Measurements from ENCODE around the gene NKAIN2.

Gene NKAIN2

DNA sequence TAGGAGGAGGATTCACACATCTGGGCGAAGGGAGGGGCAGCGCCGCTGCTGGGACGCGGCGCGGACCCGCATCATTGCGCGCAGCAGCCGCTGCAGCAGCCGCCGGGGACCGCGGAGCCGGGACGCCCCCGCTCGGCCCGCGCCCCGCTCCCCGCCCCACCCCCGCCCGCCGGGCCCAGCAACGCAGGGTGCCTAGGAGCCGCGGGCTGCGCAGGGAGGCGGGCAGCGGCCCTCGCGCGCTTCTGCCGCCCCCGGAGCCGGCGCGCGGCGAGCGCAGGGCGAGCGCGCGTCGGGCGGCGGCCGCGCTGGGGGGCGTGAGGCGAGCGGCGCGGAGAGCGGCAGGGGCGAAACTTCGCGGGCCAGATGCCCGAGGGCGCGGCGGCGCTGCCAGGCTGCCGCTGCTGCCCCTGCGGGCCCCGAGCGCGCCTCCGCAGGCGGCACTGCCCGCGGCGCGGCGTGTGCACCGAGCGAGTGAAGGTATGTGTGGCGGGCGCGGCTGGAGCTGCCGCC lies at the start of gene NKAIN2:
NKAIN2 (plus strand) TSS at position 362 of the 510 bp plus-strand sequence.
- no peak for DNase-seq

DNA sequence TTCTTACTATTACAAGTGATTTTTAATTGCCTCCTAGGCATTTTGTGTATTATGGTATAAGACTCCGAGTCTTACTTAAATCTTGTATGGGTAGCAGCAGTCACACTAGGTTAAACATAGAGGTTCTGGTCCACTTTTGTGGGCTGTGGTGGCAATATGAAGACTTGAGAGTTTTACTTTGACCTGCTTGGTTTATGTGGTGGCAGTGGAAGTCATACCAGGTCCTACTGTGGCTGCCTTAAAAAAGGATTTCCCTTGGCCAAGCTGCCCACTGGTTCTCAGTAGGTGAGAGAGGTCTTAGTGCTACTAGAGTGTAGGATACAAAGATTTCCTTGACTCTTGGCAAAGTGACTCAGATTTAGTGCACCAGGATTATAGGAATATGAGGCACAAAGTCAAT lies 44.2 kb upstream of the NKAIN2 start:
- no peak for DNase-seq

GRCh38 chr6:123763904-123764303 lies 39.8 kb upstream of the NKAIN2 start:
- no peak for DNase-seq

DNA sequence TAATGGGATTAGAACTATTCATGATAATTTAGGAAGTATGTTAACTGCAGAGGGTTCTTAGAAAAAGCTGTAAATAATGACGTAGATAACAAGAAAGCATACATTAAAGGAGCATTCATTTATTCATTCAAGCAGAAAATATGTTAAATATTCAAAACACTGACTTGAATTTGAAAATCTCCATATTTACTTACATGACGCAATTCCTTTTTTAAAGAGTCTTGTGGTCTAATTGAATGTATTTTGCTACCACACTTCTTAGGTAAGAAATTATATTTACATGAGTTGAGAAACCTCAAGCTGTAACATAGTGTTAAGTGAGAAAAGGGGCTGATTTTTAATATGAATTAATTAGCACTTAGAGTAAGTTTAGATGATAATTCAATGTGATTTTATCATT lies 38.9 kb upstream of the NKAIN2 start:
- DNase-seq = no peak

DNA sequence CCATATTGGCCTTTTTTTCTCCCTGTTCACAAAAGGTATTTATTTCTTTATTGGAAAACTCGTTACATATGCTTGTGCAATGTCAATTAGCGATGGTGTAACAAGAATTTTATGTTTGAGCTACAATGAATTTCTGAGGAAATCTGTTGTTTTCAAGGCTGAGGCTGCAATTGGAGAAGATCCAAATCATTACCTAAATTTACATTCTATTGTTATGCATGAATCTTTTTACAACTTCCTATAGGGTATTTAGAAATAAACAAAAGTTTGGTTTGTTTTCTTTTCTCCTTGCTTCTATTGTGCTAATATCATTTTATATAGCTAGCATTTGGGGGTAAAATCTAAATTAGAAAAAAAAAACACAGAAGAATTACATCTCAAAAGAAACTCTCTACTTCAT lies 34.7 kb upstream of the NKAIN2 start:
- DNase-seq = no peak

- no peak for DNase-seq
Observed at GRCh38 chr6:123769431-123769830, 34.2 kb upstream of the NKAIN2 start.

DNA sequence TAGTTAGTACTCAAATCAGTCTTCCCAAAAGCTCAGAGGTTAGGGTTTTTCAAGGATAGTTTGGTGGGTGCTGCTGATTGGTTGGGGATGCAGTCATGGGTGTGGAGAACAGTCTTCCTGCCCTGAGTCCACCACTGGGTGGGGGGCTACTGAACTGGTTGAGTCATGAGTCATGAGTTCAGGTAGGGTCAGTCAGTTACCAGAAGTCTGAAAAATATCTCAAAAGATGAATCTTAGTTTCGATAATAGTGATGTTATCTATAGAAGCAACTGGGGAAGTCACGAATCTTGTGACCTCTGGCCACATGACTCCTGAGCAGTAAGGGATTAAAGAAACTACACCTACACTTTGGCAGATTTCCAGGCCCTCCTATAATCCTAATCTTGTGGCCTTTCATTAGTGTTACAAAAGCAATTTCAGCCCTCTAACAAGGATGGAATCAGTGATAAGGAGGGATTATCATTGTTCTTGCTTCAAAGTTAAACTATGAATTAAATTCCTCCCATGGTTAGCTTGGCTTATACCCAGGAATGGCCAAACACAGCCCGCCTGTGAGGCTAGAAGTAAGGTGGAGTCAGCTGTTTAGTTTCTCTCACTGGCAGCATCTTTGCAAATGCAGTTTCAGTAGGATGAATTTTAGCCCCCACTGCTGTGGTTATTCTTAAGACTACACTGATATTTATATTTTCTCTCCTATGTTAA lies 33.3 kb upstream of the NKAIN2 start:
- peak; percentile 89 for DNase-seq

DNA sequence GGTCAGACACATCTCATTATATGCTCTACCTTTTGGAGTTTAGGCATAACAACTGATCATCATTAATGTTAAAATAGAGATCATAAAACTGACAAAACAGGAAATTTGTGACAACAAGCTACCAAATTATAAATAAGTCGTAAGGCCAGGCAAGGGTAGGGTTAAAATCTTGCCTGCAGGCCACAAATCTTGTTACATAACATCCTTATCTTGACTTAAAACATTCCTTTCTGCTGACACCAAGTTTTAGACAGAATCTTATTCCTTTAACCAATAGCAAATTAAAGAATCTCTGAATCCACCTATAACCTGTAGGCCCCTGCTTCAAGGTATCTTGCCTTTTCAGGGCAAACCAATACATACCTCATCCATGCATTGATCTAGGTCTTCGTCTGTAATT lies 32.5 kb upstream of the NKAIN2 start:
- DNase-seq = no peak

DNA sequence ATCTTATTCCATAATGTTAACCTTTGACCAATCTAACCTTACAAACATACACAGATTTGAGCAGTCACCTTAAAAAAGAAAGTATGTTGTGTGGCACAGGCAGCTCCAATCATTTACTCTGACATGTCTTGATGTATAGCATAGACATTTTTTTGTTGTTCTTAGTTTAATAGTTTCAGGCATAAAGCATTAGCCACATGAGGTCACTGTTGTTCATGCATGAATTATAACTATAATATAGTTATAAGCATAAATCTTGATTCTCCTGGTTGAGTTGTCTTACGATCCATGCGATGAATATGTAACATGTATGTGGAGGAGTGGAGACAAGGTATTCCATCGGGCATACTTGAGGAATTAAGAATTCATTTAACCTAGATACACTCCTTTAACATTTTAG lies 26.1 kb upstream of the NKAIN2 start:
- DNase-seq = no peak

- no peak for DNase-seq
Observed at GRCh38 chr6:123780021-123780420, 23.6 kb upstream of the NKAIN2 start.

DNA sequence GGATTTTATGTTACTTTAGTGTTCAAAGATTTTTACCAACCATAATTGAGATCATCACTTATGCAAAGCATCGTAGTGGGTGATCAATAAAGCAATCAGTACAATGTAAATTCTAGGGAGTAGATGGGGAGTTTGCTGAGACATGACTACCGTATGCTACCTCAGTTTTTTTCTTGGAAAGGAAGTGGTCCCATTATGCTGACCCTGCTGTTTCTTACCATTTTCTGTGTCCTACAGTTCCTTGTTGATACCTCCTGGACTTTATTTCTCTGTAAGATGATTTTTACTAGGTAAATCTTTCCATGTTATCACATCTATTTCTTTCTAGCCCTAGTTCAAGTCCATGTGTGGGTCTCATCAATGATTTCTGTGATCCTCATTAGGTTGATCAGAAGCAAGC lies 19.3 kb upstream of the NKAIN2 start:
- no peak for DNase-seq

DNA sequence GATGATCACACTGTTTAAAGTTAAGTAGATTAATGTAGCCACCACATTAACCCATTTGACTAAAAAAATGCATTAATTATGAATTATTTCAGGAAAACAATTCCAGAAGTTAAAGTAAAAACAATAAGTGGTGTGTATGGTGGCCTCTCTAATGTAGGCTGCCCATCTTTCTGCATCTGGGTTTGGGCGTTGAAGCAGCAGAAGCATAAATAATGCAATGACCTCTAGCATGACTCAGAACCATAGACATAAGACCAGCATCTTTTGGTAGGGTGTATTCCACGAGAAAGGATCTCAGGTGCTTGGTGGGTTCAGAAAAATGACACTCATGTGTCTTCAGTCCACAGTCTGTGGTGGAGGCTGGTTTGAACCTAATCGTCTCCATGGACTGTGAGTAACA lies 18.6 kb upstream of the NKAIN2 start:
- DNase-seq = no peak

GRCh38 chr6:123788319-123788718 lies 15.3 kb upstream of the NKAIN2 start:
- no peak for DNase-seq

DNA sequence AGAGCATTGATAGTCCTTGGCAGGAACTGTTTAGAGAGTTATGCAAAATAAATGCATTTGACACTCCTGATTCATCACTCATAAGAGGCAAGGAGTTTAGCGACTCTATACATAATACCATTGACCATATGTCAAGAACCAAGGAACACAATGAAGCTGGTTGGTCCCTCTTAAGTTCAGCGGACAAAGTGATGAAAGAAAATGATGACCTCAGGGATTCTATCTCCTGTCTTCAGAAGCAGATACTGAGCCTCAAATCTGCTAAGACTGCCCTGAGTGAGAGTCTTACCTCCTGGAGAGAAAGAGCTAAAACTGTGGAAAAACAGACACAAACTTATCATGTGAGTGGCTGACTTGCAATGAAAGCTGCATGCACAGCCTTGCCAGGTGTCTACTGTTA lies 9.5 kb upstream of the NKAIN2 start:
- DNase-seq = no peak

DNA sequence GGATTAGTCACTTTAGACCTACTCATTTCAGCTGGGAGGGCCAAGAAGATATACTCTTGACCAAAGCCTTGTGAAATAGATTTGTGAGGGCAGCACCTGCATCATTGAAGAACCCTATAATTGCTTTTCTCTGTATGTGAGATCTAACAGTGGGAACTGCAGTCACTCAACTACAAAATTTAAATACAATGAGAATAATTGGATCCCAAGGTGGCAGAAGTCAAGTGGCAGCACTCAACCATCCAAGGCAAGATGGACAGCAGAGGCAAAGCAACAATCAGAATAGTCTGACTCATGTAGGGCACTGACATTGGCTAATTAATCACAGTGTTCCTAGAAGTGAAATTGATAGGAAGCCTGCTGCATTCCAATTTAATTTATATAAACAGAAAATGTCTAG lies 8.9 kb upstream of the NKAIN2 start:
- no peak for DNase-seq

GRCh38 chr6:123801067-123801466 lies 2.6 kb upstream of the NKAIN2 start:
- DNase-seq = no peak

GRCh38 chr6:123802351-123802696 lies 1.3 kb upstream of the NKAIN2 start:
- no peak for DNase-seq

GRCh38 chr6:123802697-123803503 lies 765 bp upstream of the NKAIN2 start:
- peak; percentile 88 for DNase-seq

DNA sequence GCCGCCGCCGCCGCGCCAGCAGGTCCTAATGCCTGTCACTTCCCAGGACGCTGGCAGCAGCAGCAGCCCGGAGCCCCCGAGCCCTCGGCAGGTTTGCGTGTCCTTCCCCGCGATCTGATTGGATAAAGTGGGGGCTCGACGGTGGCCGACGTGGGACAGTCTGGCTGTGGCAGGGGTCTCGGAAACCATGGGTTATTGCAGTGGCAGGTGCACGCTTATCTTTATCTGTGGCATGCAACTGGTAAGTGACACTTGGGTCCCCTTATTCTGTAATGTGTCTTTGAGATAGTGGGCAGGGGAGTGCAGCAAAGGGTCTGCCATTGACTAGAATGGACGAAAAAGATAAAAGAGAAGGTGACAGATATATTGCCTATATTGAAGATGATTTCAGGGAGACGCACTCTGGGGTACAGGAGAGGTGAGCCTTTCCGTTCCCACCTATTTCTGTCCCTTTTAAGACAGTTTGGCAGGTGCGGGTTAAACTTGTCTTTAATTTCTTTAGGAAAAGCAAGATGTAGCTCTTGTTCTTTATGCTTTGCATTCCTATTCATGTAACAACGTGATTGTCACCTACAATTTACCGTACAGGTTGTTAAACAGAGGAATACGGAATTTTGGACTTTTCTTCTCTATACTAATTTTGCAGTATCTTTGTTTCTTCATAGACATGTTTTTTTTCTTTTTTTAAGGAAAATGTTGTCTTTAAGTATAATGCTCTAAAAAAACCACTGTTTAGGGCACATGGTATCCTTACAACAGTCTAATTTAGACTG lies 535 bp downstream of the NKAIN2 start:
- DNase-seq = peak; percentile 57

- DNase-seq = no peak
Observed at GRCh38 chr6:123804787-123805540, 1.3 kb downstream of the NKAIN2 start.

DNA sequence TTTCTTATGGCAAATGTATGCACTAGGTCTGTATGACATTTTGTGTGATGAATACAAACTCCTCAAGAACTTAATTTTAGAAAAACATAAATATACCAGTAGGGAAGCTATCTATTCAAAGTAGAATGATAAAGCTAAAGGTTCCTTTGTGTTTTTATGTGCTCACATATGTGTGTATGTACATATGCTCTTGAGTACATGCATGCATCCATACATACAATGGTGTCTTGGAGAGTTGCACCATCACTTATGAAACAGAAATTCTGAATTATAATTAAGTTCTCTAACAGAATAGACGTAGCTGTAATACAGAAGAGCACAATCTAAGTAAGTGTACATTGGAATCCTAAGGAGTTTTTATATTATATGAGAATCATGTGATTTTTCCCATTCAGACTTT lies 2.3 kb downstream of the NKAIN2 start:
- DNase-seq = no peak

DNA sequence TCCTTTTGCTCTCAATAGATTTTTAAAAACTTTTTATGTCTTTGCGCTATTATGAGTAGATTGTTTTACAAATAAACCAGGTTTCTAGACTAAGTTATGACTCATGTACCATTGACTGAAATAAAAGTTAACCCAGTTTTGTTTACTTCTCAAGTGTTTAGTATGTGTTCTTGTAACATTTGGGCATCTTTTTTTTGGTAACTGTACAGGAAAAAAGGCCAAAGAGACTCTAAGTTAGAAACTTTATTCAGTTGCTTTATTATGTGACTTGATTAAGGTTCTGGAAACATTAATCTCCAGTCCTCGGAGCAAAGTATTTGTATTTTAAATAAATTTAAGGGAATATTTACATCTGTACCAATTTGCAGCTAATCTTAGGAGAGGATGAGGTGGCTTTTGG lies 2.9 kb downstream of the NKAIN2 start:
- no peak for DNase-seq

GRCh38 chr6:123808556-123808955 lies 4.9 kb downstream of the NKAIN2 start:
- no peak for DNase-seq

All from NCI-H82 (cell line).